PC-3 (cell line): ENCODE results near the gene VPS35L.

Experiments
- CTCF ChIP-seq: fragments of 300-600 bp; sonication (generic); conservative IDR thresholded peaks from 2 replicates; pipeline ENCODE4 v1.5.1; 2017; ENCODE audit warnings: antibody characterized with exemption, low read depth, mild to moderate bottlenecking, low read length
- EZH2phosphoT487 ChIP-seq: fragments of 300-600 bp; sonication (generic); IDR thresholded peaks from 2 replicates; pipeline ENCODE4 v1.6.1; 2018; ENCODE audit warnings: mild to moderate bottlenecking, antibody characterized with exemption, low read length, borderline replicate concordance

- no peak for TF ChIP-seq CTCF
- no peak for TF ChIP-seq EZH2phosphoT487
These were observed 12.1 kb downstream of the VPS35L start for GRCh38 chr16:19567560-19567959.
